Astrocyte (in vitro differentiated cells and primary cell): ENCODE results near the gene SHROOM2. TPM values are rescaled to one million over a fixed set of nuclear protein-coding genes. Genes with fewer than 3 reads are reported as not detected.

Experiments
- DNase-seq: peaks from one replicate; pipeline ENCODE4 v3.0.0-alpha.2; 2010; ENCODE audit warnings: low read depth
- FAIRE-seq: peaks from 2 replicates; lab custom pipeline; 2011; peaks lifted over from hg19 to GRCh38; lab: Jason Lieb, UNC
- H2AFZ ChIP-seq: 2 replicates; pipeline ENCODE4 v1.6.0; 2012; ENCODE audit warnings: low read depth, low read length, inconsistent platforms
- H3K27ac ChIP-seq: 2 replicates; pipeline ENCODE4 v1.5.1; 2011; ENCODE audit warnings: low read depth, low read length, inconsistent platforms
- H3K27me3 ChIP-seq: 2 replicates; pipeline ENCODE4 v1.6.0; 2011; ENCODE audit warnings: low read length, inconsistent platforms; ENCODE audit not compliant: insufficient read depth
- H3K36me3 ChIP-seq: 2 replicates; pipeline ENCODE4 v1.5.1; 2011; ENCODE audit warnings: low read length, inconsistent platforms; ENCODE audit not compliant: insufficient read depth
- H3K4me1 ChIP-seq: 2 replicates; pipeline ENCODE4 v1.5.1; 2011; ENCODE audit warnings: low read length, inconsistent platforms; ENCODE audit not compliant: insufficient read depth
- H3K4me2 ChIP-seq: 2 replicates; pipeline ENCODE4 v1.6.0; 2012; ENCODE audit warnings: low read length, inconsistent platforms
- H3K4me3 ChIP-seq: 2 replicates; pipeline ENCODE4 v1.5.1; 2011; ENCODE audit warnings: low read depth, mild to moderate bottlenecking, low read length, inconsistent platforms; ENCODE audit not compliant: insufficient read depth
- H3K79me2 ChIP-seq: 2 replicates; pipeline ENCODE4 v1.6.0; 2012; ENCODE audit warnings: mild to moderate bottlenecking, low read length, inconsistent platforms; ENCODE audit not compliant: insufficient read depth
- H3K9ac ChIP-seq: 2 replicates; pipeline ENCODE4 v1.6.0; 2012; ENCODE audit warnings: mild to moderate bottlenecking, low read length, inconsistent platforms
- H3K9me3 ChIP-seq: 2 replicates; pipeline ENCODE4 v1.5.1; 2012; ENCODE audit warnings: low read depth, mild to moderate bottlenecking, low read length, inconsistent platforms; ENCODE audit not compliant: insufficient read depth
- H4K20me1 ChIP-seq: 2 replicates; pipeline ENCODE4 v1.6.0; 2012; ENCODE audit warnings: low read length, inconsistent platforms; ENCODE audit not compliant: insufficient read depth
- H3K27ac Mint-ChIP-seq: one replicate; pipeline ENCODE4 v1.8.0; 2021; ENCODE audit warnings: mild to moderate bottlenecking, mixed read lengths; ENCODE audit not compliant: unreplicated experiment
- H3K27me3 Mint-ChIP-seq: one replicate; pipeline ENCODE4 v1.8.0; 2021; ENCODE audit warnings: low read depth, mixed read lengths; ENCODE audit not compliant: unreplicated experiment
- H3K36me3 Mint-ChIP-seq: one replicate; pipeline ENCODE4 v1.8.0; 2021; ENCODE audit warnings: low read depth, mixed read lengths; ENCODE audit not compliant: unreplicated experiment
- H3K4me1 Mint-ChIP-seq: one replicate; pipeline ENCODE4 v1.8.0; 2021; ENCODE audit warnings: low read depth, mixed read lengths; ENCODE audit not compliant: unreplicated experiment
- H3K4me3 Mint-ChIP-seq: one replicate; pipeline ENCODE4 v1.8.0; 2021; ENCODE audit warnings: mild to moderate bottlenecking, moderate library complexity, mixed read lengths; ENCODE audit not compliant: unreplicated experiment
- H3K9me3 Mint-ChIP-seq: one replicate; pipeline ENCODE4 v1.8.0; 2021; ENCODE audit warnings: mild to moderate bottlenecking, mixed read lengths; ENCODE audit not compliant: unreplicated experiment
- CTCF ChIP-seq: IDR thresholded peaks from 2 replicates; pipeline ENCODE4 v1.5.1; 2011; ENCODE audit warnings: low read depth, mild to moderate bottlenecking, inconsistent platforms, low read length, moderate library complexity; ENCODE audit not compliant: insufficient read depth
- EZH2 ChIP-seq: IDR thresholded peaks from 2 replicates; pipeline ENCODE4 v1.6.1; 2012; ENCODE audit warnings: mild to moderate bottlenecking, low read length, inconsistent platforms; ENCODE audit not compliant: insufficient read depth
- total RNA-seq: library from RNA; stranded (reverse); gene quantifications from 2 replicates; pipeline ENCODE4 v1.2.1, GENCODE V29; 2021

SHROOM2 gene
- total RNA-seq, 1 donor from 2014 or later, result 15.9 TPM

DNA sequence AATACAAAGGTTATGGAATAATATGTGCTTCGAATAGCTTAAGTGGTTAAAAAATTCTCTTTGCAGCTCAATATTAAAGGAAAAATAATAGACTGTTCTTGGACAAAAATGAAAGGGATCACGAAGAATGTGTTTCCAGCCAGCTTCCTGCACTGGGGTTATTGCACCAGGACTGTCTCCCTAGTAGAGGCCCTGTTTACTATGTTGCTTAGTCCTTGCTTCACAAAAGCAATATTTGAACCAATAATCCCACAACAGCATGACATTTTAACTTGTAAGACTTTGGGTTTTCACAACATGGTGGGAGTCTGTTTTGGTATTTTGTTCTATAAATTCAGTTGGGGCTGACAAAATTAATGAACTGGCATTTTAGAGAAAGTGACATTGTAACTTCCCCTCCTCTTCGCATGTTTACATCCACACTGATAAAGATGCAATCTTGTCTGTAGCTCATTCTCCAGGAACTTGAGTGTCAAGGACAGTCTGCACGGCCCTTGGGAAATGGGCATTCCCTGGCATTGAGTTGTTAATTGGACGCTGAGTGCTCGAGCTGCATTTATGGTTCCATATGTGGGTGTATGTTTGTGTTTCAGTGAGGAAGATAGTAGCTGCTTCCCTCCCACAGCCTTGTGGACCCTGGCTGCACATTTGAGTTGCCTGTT lies 39.0 kb downstream of the SHROOM2 start:
- H3K36me3 ChIP-seq, result no peaks in the 10 kb centered on the region
- no peak overlapping the region for H3K27ac ChIP-seq
- no peak overlapping the region for H3K4me3 ChIP-seq
- no peaks in the 10 kb centered on the region for H3K79me2 ChIP-seq
- H3K9ac ChIP-seq, result no peak overlapping the region
- H3K27me3 ChIP-seq, result peaks cover 3% of the 10 kb centered on the region
- Mint-ChIP-seq H3K36me3 (no peaks in the 10 kb centered on the region), H3K27ac (no peak overlapping the region), H3K4me3 (no peak overlapping the region), H3K27me3 (peaks cover 3% of the 10 kb centered on the region), H3K9me3 (no peaks in the 10 kb centered on the region), H3K4me1 (peaks cover 16% of the 10 kb centered on the region)
- H2AFZ ChIP-seq, result no peak overlapping the region
- peaks cover 3% of the 10 kb centered on the region for H3K4me1 ChIP-seq
- H3K4me2 ChIP-seq, result no peak overlapping the region
- no peak for TF ChIP-seq EZH2
- no peak for TF ChIP-seq CTCF
- DNase-seq (no peak), FAIRE-seq (no peak)
- no peaks in the 10 kb centered on the region for H3K9me3 ChIP-seq
- H4K20me1 ChIP-seq, result no peaks in the 10 kb centered on the region

DNA sequence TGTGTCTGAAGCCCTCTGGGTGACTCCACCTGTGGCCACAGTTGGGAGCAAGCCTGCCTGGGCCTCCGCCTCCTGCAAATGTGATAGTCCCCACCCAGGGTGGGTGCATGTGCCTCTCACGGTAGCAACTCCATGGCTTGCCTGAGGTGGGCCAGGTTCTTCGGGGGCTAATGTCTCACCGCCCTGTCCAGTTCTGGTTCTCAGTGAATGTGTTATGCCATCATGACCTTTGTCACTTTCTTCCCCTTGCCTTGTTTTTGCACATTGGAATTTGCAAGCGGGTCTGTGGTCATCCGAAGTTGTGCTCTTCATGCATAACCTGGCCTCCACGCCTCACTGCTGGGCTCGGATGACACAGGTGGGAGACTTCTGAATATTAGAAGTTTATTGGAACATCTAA lies 39.7 kb downstream of the SHROOM2 start:
- Histone ChIP-seq H3K27me3 (peaks cover 3% of the 10 kb centered on the region), H3K9ac (no peak overlapping the region), H2AFZ (no peak overlapping the region), H3K4me3 (no peak overlapping the region), H3K36me3 (no peaks in the 10 kb centered on the region), H3K79me2 (no peaks in the 10 kb centered on the region), H3K4me1 (peaks cover 4% of the 10 kb centered on the region), H4K20me1 (no peaks in the 10 kb centered on the region), H3K27ac (no peak overlapping the region), H3K4me2 (no peak overlapping the region), H3K9me3 (no peaks in the 10 kb centered on the region)
- Mint-ChIP-seq H3K4me3 (no peak overlapping the region), H3K4me1 (peaks cover 17% of the 10 kb centered on the region), H3K36me3 (no peaks in the 10 kb centered on the region), H3K27ac (no peak overlapping the region), H3K27me3 (peaks cover 3% of the 10 kb centered on the region), H3K9me3 (peaks cover 3% of the 10 kb centered on the region)
- TF ChIP-seq EZH2 (no peak), CTCF (no peak)
- DNase-seq (no peak), FAIRE-seq (no peak)
